Activated B cell treated with CpG ODN at 0.5 μM for 24 hours (primary cell): Measurements from ENCODE around the gene HOXB4. TPM values are rescaled to one million over a fixed set of nuclear protein-coding genes. Genes with fewer than 3 reads are reported as not detected.
A peak's percentile ranks its signal among the peaks of the same experiment; 100 is the strongest.

Source experiments
- ATAC-seq: fragments of 200-7000 bp; cut with Tn5 transposase; one replicate; pipeline ENCODE4 v1.10.0; 2021; ENCODE audit warnings: low read depth, mild to moderate bottlenecking, moderate library complexity
- CTCF ChIA-PET: fragments of 350-600 bp; sonication (Branson Sonifier 250); formaldehyde crosslinking; loops from one replicate; lab custom pipeline; 2021; ENCODE audit warnings: antibody characterized with exemption; lab: Charles Lee
- POLR2A ChIA-PET: fragments of 350-600 bp; sonication (Branson Sonifier 250); formaldehyde crosslinking; loops from one replicate; lab custom pipeline; 2021; ENCODE audit warnings: antibody characterized with exemption; lab: Charles Lee
- DNase-seq: peaks from one replicate; pipeline ENCODE4 v3.0.0; 2022
- H3K27ac Mint-ChIP-seq: one replicate; pipeline ENCODE4 v1.8.0; 2020; ENCODE audit warnings: mixed read lengths
- H3K27me3 Mint-ChIP-seq: one replicate; pipeline ENCODE4 v1.8.0; 2021; ENCODE audit warnings: mixed read lengths
- H3K36me3 Mint-ChIP-seq: one replicate; pipeline ENCODE4 v1.8.0; 2021; ENCODE audit warnings: low read depth, mixed read lengths
- H3K4me1 Mint-ChIP-seq: one replicate; pipeline ENCODE4 v1.8.0; 2021; ENCODE audit warnings: mixed read lengths
- H3K4me3 Mint-ChIP-seq: one replicate; pipeline ENCODE4 v1.8.0; 2020; ENCODE audit warnings: mild to moderate bottlenecking, mixed read lengths
- H3K9me3 Mint-ChIP-seq: one replicate; pipeline ENCODE4 v1.8.0; 2020; ENCODE audit warnings: mixed read lengths
- intact Hi-C: fragments of 100-400 bp; cut with micrococcal nuclease; formaldehyde crosslinking; loops from one replicate; pipeline ENCODE4 v1.15.1; 2024
- total RNA-seq: library from RNA; stranded (reverse); gene quantifications from 2 replicates; pipeline ENCODE4 v1.2.3, GENCODE V29; 2022
- TF ChIP-seq, protein P1 (sequence below): fragments of 200-600 bp; IDR thresholded peaks from one replicate; pipeline ENCODE4 v1.8.0; 2022; ENCODE audit warnings: antibody characterized with exemption, mild to moderate bottlenecking

HOXB4 gene
- total RNA-seq, 1 donor from 2014 or later, result 1.4 TPM

DNA sequence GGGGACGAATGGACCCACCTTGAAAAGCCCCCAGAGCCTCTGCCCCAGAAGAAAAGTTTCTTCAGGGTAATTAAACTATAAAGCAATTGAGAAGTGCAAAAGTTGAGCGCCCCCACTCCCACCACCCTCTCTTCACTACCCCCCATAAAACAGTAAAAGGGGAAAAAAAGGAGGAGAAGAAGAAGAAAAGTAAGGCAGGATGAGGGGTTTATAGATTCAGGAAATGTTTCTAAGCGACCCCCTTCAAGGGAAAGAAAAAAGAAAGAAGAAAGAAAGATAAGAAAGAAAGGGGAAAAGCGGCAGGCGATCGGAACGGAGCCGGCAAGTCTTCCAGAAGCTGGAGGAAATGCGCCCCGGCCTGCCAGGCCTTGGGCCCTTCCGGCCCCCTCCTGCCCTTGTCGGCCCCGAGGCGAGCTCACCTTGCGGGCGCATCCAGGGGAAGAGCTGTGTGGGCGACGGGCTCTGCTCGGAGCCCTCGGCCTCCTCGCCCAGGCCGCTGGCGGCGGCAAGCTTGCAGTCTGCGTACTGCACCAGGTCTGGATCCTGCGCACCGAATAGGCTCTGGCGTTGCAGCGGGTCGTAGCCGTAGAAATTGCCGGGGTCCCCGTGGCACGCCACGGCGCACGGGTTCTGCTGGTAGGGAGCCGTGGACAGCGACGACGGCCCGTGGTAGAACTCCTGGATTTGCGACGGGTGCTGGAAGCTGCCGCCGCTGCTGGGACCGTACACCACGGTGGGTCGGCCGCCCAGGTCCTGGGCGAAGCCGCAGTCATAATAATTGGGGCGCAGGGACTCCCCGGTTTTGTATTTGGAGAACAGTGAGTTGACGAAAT lies 35.9 kb upstream of the HOXB4 start:
- POLR2A ChIA-PET, result interaction anchor here (0.7 to 1.4 kb wide), 2 partner anchors 21 to 25 kb away, joined by 5 to 6 read pairs; partner anchors contain the start of gene HOXB5
- TF ChIP-seq, protein P1, sequence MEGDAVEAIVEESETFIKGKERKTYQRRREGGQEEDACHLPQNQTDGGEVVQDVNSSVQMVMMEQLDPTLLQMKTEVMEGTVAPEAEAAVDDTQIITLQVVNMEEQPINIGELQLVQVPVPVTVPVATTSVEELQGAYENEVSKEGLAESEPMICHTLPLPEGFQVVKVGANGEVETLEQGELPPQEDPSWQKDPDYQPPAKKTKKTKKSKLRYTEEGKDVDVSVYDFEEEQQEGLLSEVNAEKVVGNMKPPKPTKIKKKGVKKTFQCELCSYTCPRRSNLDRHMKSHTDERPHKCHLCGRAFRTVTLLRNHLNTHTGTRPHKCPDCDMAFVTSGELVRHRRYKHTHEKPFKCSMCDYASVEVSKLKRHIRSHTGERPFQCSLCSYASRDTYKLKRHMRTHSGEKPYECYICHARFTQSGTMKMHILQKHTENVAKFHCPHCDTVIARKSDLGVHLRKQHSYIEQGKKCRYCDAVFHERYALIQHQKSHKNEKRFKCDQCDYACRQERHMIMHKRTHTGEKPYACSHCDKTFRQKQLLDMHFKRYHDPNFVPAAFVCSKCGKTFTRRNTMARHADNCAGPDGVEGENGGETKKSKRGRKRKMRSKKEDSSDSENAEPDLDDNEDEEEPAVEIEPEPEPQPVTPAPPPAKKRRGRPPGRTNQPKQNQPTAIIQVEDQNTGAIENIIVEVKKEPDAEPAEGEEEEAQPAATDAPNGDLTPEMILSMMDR, result no peak
- no peaks in the 10 kb centered on the region for H3K9me3 Mint-ChIP-seq
- peak overlapping the region; percentile 18 for H3K27ac Mint-ChIP-seq
- H3K27me3 Mint-ChIP-seq, result peaks cover 56% of the 10 kb centered on the region
- peaks cover 49% of the 10 kb centered on the region for H3K4me1 Mint-ChIP-seq
- H3K4me3 Mint-ChIP-seq, result peak overlapping the region; percentile 46
- intact Hi-C loops, result loop anchor here (1.0 to 10.0 kb wide), 6 partner anchors 17 to 769 kb away; partner anchors contain the start of genes IGF2BP1 and SCRN2
- DNase-seq (peak; percentile 47), ATAC-seq (no peak)
- CTCF ChIA-PET, result interaction anchor here (1.1 to 2.7 kb wide), 3 partner anchors 18 to 111 kb away, joined by 4 to 27 read pairs (median 6); partner anchors contain the start of gene HOXB5
- peaks cover 7% of the 10 kb centered on the region for H3K36me3 Mint-ChIP-seq

DNA sequence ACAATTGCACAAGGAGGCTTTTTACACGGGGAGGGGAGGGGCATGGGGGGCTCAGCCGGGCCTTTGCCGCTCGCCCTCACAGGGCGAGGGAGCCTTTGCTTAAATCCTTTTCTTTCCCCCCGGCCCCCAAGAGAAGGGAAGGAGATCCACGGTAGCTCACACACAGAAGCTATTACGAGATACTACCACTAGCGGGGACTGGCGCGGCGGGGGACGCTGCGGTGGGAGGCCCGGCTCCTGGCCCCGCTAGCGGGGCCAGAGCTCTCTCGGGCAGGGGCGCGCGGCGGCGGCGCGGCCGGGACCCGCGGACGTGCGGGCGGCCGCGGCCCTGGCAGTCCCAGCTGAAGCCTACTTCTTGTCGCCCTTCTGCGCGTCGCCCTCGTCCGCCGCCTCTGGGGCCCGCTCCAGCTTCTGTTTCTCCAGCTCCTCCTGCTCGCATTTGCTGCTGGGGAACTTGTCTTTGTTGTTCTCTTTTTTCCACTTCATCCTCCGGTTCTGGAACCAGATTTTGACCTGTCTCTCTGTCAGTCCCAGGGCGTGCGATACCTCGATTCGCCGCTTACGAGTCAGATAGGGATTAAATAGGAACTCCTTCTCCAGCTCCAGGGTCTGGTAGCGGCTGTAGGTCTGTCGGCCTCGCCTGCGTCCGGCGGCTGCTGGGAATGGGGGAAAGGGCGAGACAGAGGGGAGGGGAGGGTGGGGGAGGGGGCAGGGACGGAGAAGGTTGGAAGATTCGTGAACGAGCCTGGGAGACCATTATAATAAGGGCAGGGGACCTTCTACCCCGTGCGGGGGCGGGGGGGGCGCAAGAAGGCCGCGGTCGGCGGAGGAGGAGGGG lies 34.9 kb upstream of the HOXB4 start:
- Mint-ChIP-seq H3K9me3 (no peaks in the 10 kb centered on the region), H3K4me3 (peak overlapping the region; percentile 81), H3K36me3 (peaks cover 7% of the 10 kb centered on the region), H3K4me1 (peaks cover 40% of the 10 kb centered on the region), H3K27ac (peak overlapping the region; percentile 66), H3K27me3 (peaks cover 51% of the 10 kb centered on the region)
- ChIA-PET CTCF (interaction anchor here (0.6 to 2.7 kb wide), 13 partner anchors 9 to 539 kb away, joined by 3 to 27 read pairs (median 3); partner anchors contain the start of gene HOXB5), POLR2A (interaction anchor here (0.6 to 1.0 kb wide), 11 partner anchors 12 to 1546 kb away, joined by 3 to 13 read pairs (median 4); partner anchors contain the start of genes HOXB9 and NFE2L1)
- ATAC-seq, result peak; percentile 68
- TF ChIP-seq, protein P1, result no peak
- peak; percentile 57 for DNase-seq
- intact Hi-C loops, result loop anchor here (1.0 to 10.0 kb wide), 6 partner anchors 16 to 768 kb away; partner anchors contain the start of genes IGF2BP1 and SCRN2

DNA sequence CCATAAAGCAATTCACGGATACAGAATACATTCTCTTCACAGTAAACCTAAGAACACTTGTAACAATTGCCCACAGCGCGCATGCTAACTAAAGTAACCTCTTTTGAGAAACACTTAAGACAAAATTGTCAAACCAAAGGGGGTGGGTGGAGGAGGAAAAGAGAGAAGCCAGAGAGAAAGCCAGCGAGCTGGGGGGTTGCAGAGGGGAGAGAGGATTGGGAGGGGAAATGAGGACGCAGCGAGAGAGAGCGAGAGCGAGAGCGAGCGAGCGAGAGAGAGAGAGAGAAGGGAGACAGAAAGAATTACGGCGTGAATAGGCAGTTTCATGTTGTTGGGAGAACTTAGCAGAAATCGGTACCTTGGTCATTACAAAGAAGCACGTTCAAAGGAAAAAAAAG lies 34.3 kb upstream of the HOXB4 start:
- intact Hi-C loops, result loop anchor here (2.0 to 10.0 kb wide), 5 partner anchors 16 to 768 kb away; partner anchors contain the start of genes IGF2BP1 and SCRN2
- Mint-ChIP-seq H3K27me3 (peaks cover 51% of the 10 kb centered on the region), H3K27ac (peak overlapping the region; percentile 66), H3K4me1 (peaks cover 40% of the 10 kb centered on the region), H3K4me3 (peak overlapping the region; percentile 81), H3K36me3 (peaks cover 7% of the 10 kb centered on the region), H3K9me3 (no peaks in the 10 kb centered on the region)
- ATAC-seq (peak; percentile 3), DNase-seq (no peak)
- ChIA-PET POLR2A (interaction anchor here (0.6 to 1.0 kb wide), 7 partner anchors 11 to 730 kb away, joined by 3 to 13 read pairs (median 4); partner anchors contain the start of genes HOXB9 and NFE2L1), CTCF (interaction anchor here (0.7 to 2.7 kb wide), 12 partner anchors 8 to 539 kb away, joined by 3 to 27 read pairs (median 3); partner anchors contain the start of gene HOXB5)
- TF ChIP-seq, protein P1, result no peak

DNA sequence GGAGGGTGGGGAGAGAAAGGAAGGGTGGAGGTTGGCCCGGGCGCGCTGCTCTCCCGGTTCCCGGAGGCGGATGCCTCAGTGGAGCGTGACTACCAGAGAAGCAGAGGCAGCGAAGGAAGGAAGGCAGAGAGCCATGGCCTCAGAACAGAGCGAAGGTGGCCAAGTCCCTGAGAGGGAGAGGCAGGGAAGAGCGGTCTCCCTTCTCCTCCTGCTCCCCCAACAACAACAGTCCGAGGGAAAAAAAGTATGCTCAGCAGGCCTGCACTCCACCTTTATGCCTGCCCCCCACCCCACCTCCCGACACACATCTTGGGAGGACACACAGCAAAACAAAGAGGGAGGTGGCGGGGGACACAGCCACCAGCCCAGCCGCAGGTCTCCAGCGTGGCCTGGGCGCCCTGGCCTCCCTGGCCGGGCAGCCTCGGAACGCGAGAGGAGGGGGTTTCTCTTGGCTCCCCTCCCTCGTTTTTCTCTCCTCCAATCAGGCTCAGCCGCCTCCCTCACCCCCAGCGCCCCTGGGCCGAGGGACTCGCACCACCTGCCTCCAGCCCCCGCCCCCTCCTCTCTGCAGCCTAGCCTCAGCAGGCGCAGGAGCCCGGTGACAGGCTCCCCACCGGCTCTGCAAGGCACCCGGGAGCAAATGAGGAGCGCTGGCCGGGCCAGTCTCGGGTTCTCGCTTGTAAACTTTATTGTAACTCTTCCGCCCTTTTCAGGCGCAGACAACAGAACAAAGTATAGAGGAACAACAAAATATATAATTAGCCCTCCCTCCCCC lies 33.7 kb upstream of the HOXB4 start:
- Mint-ChIP-seq H3K27ac (no peak overlapping the region), H3K27me3 (peaks cover 49% of the 10 kb centered on the region), H3K36me3 (peaks cover 7% of the 10 kb centered on the region), H3K4me1 (peaks cover 37% of the 10 kb centered on the region), H3K4me3 (peak overlapping the region; percentile 95), H3K9me3 (no peaks in the 10 kb centered on the region)
- POLR2A ChIA-PET, result interaction anchor here (0.7 to 1.0 kb wide), 3 partner anchors 134 to 564 kb away, joined by 4 to 13 read pairs (median 6); partner anchors contain the start of gene NFE2L1
- ATAC-seq (no peak), DNase-seq (no peak)
- TF ChIP-seq, protein P1, result no peak
- CTCF ChIA-PET, result no interaction called here
- intact Hi-C loops, result loop anchor here (1.0 to 10.0 kb wide), 6 partner anchors 15 to 767 kb away; partner anchors contain the start of genes HOXB4, IGF2BP1 and SCRN2
